Measurements from ENCODE around the gene ATP7B.
"Not testable (repeated sequence)": the region's sequence is repeated elsewhere in the genome, so short reads cannot be mapped to it uniquely, and the experiment has no call there.

Gene ATP7B

GRCh38 chr13:51995677-51996551, 15.3 kb downstream of the ATP7B start:
- no peak overlapping the region for H3K4me3 ChIP-seq (ENCODE audit: low read depth, low read length)
- no peak for TF ChIP-seq CTCF (IDR thresholded peaks at IDR 0.05; ENCODE audit: low read depth, low read length, missing control alignments)
- DNase-seq (ENCODE audit: low read depth) = no peak

- no peak overlapping the region for H3K4me3 ChIP-seq (ENCODE audit: low read depth, low read length)
- no peak for TF ChIP-seq CTCF (IDR thresholded peaks at IDR 0.05; ENCODE audit: low read depth, low read length, missing control alignments)
Observed at GRCh38 chr13:51993713-51994112, 17.5 kb downstream of the ATP7B start.

GRCh38 chr13:51988988-51989618, 22.1 kb downstream of the ATP7B start:
- DNase-seq (ENCODE audit: low read depth) = no peak
- no peak overlapping the region for H3K4me3 ChIP-seq (ENCODE audit: low read depth, low read length)
- no peak for TF ChIP-seq CTCF (IDR thresholded peaks at IDR 0.05; ENCODE audit: low read depth, low read length, missing control alignments)

More at GRCh38 chr13:51993713-51994112, 17.5 kb downstream of the ATP7B start:
- no peak for DNase-seq (ENCODE audit: low read depth)

GRCh38 chr13:51984904-51985303, 26.3 kb downstream of the ATP7B start:
- H3K4me3 ChIP-seq (ENCODE audit: low read depth, low read length); DNase-seq (ENCODE audit: low read depth): not testable (repeated sequence)

- H3K4me3 ChIP-seq (ENCODE audit: low read depth, low read length); DNase-seq (ENCODE audit: low read depth): not testable (repeated sequence)
Observed at GRCh38 chr13:51983292-51983691, 28.0 kb downstream of the ATP7B start.

- H3K4me3 ChIP-seq (ENCODE audit: low read depth, low read length) = no peak overlapping the region
- no peak for DNase-seq (ENCODE audit: low read depth)
- TF ChIP-seq CTCF (IDR thresholded peaks at IDR 0.05; ENCODE audit: low read depth, low read length, missing control alignments) = no peak
Observed at GRCh38 chr13:51981355-51981754, 29.9 kb downstream of the ATP7B start.

- DNase-seq (ENCODE audit: low read depth) = no peak
- no peak for TF ChIP-seq CTCF (IDR thresholded peaks at IDR 0.05; ENCODE audit: low read depth, low read length, missing control alignments)
- no peak overlapping the region for H3K4me3 ChIP-seq (ENCODE audit: low read depth, low read length)
Observed at GRCh38 chr13:51980908-51981307, 30.3 kb downstream of the ATP7B start.
